Mesenchymal stem cell (in vitro differentiated cells and primary cell): ENCODE results near the gene ZFPM1.
A peak's percentile ranks its signal among the peaks of the same experiment; 100 is the strongest.

Experiments used
- DNase-seq: peaks from one replicate; pipeline ENCODE4 v3.0.0-alpha.2; 2013
- H2AFZ ChIP-seq: one replicate; pipeline ENCODE4 v1.6.1; 2013; ENCODE audit warnings: low read depth, mild to moderate bottlenecking, control low read depth, inconsistent platforms, low read length, moderate library complexity
- H2AK5ac ChIP-seq: 2 replicates; pipeline ENCODE4 v1.6.1; 2013; ENCODE audit warnings: low read length, moderate library complexity, mild to moderate bottlenecking, inconsistent platforms; ENCODE audit not compliant: severe bottlenecking
- H2BK120ac ChIP-seq: one replicate; pipeline ENCODE4 v1.6.1; 2013; ENCODE audit warnings: low read depth, mild to moderate bottlenecking, inconsistent platforms, low read length, moderate library complexity
- H2BK12ac ChIP-seq, 2 experiments: one replicate each; pipeline ENCODE4 v1.6.1; 2013; ENCODE audit warnings: inconsistent platforms in 2 of 2, low read length in 2 of 2, mild to moderate bottlenecking in 2 of 2, moderate library complexity in 2 of 2, control low read depth in 1 of 2
- H2BK15ac ChIP-seq: one replicate; pipeline ENCODE4 v1.6.1; 2013; ENCODE audit warnings: mild to moderate bottlenecking, low read depth, inconsistent platforms; ENCODE audit not compliant: poor library complexity, severe bottlenecking
- H2BK5ac ChIP-seq: 2 replicates; pipeline ENCODE4 v1.6.1; 2013; ENCODE audit warnings: low read depth, mild to moderate bottlenecking, low read length, control low read depth, inconsistent platforms; ENCODE audit not compliant: poor library complexity, severe bottlenecking
- H3K14ac ChIP-seq, 2 experiments: one replicate each; pipeline ENCODE4 v1.6.1; 2013; ENCODE audit warnings: inconsistent platforms in 2 of 2, low read length in 2 of 2, control low read depth in 1 of 2, mild to moderate bottlenecking in 1 of 2, moderate library complexity in 1 of 2
- H3K18ac ChIP-seq, 2 experiments: one replicate each; pipeline ENCODE4 v1.6.1; 2013; ENCODE audit warnings: inconsistent platforms in 2 of 2, low read length in 2 of 2, control low read depth in 1 of 2, low read depth in 1 of 2, mild to moderate bottlenecking in 1 of 2
- H3K23ac ChIP-seq, 2 experiments: one replicate each; pipeline ENCODE4 v1.6.1; 2013; ENCODE audit warnings: inconsistent platforms in 2 of 2, low read length in 2 of 2, mild to moderate bottlenecking in 2 of 2, moderate library complexity in 2 of 2, control low read depth in 1 of 2
- H3K27ac ChIP-seq: 2 replicates; pipeline ENCODE4 v1.5.1; 2013; ENCODE audit warnings: mild to moderate bottlenecking, moderate library complexity, low read length, control low read depth, inconsistent platforms; ENCODE audit not compliant: poor library complexity, severe bottlenecking
- H3K27me3 ChIP-seq, 2 experiments: 2 replicates each; pipeline versions ENCODE4 v1.6.1 to v1.7.0; 2013; ENCODE audit warnings: low read length in 2 of 2, mild to moderate bottlenecking in 2 of 2, moderate library complexity in 2 of 2, control low read depth in 1 of 2, inconsistent platforms in 1 of 2; ENCODE audit not compliant: control insufficient read depth in 1 of 2, insufficient read depth in 1 of 2
- H3K36me3 ChIP-seq, 2 experiments: 2 replicates each; pipeline versions ENCODE4 v1.6.1 to v1.7.0; 2013; ENCODE audit warnings: low read length in 2 of 2, control low read depth in 1 of 2, inconsistent platforms in 1 of 2, low read depth in 1 of 2, mild to moderate bottlenecking in 1 of 2; ENCODE audit not compliant: insufficient read depth in 2 of 2, control insufficient read depth in 1 of 2
- H3K4ac ChIP-seq, 2 experiments: one replicate each; pipeline ENCODE4 v1.6.1; 2013; ENCODE audit warnings: inconsistent platforms in 2 of 2, low read length in 2 of 2, mild to moderate bottlenecking in 2 of 2, moderate library complexity in 2 of 2, control low read depth in 1 of 2, low read depth in 1 of 2
- H3K4me1 ChIP-seq: 2 replicates; pipeline ENCODE4 v1.6.1; 2013; ENCODE audit warnings: low read depth, low read length, control low read depth; ENCODE audit not compliant: control insufficient read depth, insufficient read depth
- H3K4me2 ChIP-seq: 2 replicates; pipeline ENCODE4 v1.6.1; 2013; ENCODE audit warnings: low read length, mild to moderate bottlenecking, inconsistent platforms; ENCODE audit not compliant: poor library complexity, severe bottlenecking
- H3K4me3 ChIP-seq, 2 experiments: 2 replicates each; pipeline versions ENCODE4 v1.5.1 to v1.7.0; 2013; ENCODE audit warnings: low read length in 2 of 2, mild to moderate bottlenecking in 2 of 2, control low read depth in 1 of 2, low read depth in 1 of 2; ENCODE audit not compliant: insufficient read depth in 1 of 2
- H3K79me1 ChIP-seq: replicated peaks from 2 replicates; pipeline ENCODE4 v1.6.1; 2013; ENCODE audit warnings: mild to moderate bottlenecking, control low read depth, low read length, inconsistent platforms; ENCODE audit not compliant: poor library complexity, severe bottlenecking
- H3K9ac ChIP-seq: 2 replicates; pipeline ENCODE4 v1.7.0; 2013; ENCODE audit warnings: mild to moderate bottlenecking, low read length, moderate library complexity
- H3K9me3 ChIP-seq: 2 replicates; pipeline ENCODE4 v1.7.0; 2013; ENCODE audit warnings: mild to moderate bottlenecking, low read length; ENCODE audit not compliant: control insufficient read depth
- H4K8ac ChIP-seq: one replicate; pipeline ENCODE4 v1.6.1; 2013; ENCODE audit warnings: inconsistent platforms, mild to moderate bottlenecking, low read length, moderate library complexity
- H4K91ac ChIP-seq: one replicate; pipeline ENCODE4 v1.6.1; 2013; ENCODE audit warnings: mild to moderate bottlenecking, low read length, inconsistent platforms
- WGBS: methylation state at CpG from one replicate; pipeline ENCODE4 v1.1.7; 2013; ENCODE audit warnings: mixed read lengths; 5-methylcytosine and 5-hydroxymethylcytosine counted together

Gene ZFPM1

GRCh38 chr16:88440686-88441405 is 12.2 kb upstream of the ZFPM1 start:
- H2AK5ac ChIP-seq: no peak overlapping the region
- no peak overlapping the region for H3K27ac ChIP-seq
- no peak overlapping the region for H2BK5ac ChIP-seq
- H4K91ac ChIP-seq: no peak overlapping the region
- H2BK120ac ChIP-seq: no peak overlapping the region
- DNase-seq: no peak
- H3K4ac ChIP-seq: no peak overlapping the region
- H2AFZ ChIP-seq: no peak overlapping the region
- H2BK15ac ChIP-seq: no peak overlapping the region
- peaks cover 14 to 28% of the 10 kb centered on the region in 2 experiments for H3K27me3 ChIP-seq
- no peak overlapping the region for H3K23ac ChIP-seq
- WGBS: 82% methylated on average over 22 of the region's 24 CpGs
- no peaks in the 10 kb centered on the region for H3K79me1 ChIP-seq
- no peak overlapping the region for H3K14ac ChIP-seq
- H3K18ac ChIP-seq: no peak overlapping the region
- H4K8ac ChIP-seq: no peak overlapping the region
- no peak overlapping the region for H3K9ac ChIP-seq
- peaks cover 16% of the 10 kb centered on the region for H3K4me1 ChIP-seq
- H3K4me2 ChIP-seq: no peak overlapping the region
- peaks cover 0 to 9% of the 10 kb centered on the region in 2 experiments for H3K36me3 ChIP-seq
- no peaks in the 10 kb centered on the region for H3K9me3 ChIP-seq
- peak overlapping the region in 1 of 2 experiments; percentile 19 for H3K4me3 ChIP-seq
- no peak overlapping the region for H2BK12ac ChIP-seq

- Histone ChIP-seq H3K18ac (no peak overlapping the region), H4K8ac (no peak overlapping the region), H3K14ac (no peak overlapping the region), H2AK5ac (no peak overlapping the region), H2AFZ (no peak overlapping the region), H3K27ac (no peak overlapping the region), H3K4me2 (no peak overlapping the region), H3K4ac (no peak overlapping the region), H2BK5ac (no peak overlapping the region), H3K4me3 (no peak overlapping the region), H3K23ac (no peak overlapping the region), H3K79me1 (no peaks in the 10 kb centered on the region), H2BK12ac (no peak overlapping the region), H3K4me1 (peaks cover 16% of the 10 kb centered on the region), H2BK120ac (no peak overlapping the region), H2BK15ac (no peak overlapping the region), H3K9ac (no peak overlapping the region), H3K9me3 (no peaks in the 10 kb centered on the region), H3K27me3 (peaks cover 14 to 34% of the 10 kb centered on the region in 2 experiments), H4K91ac (no peak overlapping the region), H3K36me3 (peaks cover 0 to 9% of the 10 kb centered on the region in 2 experiments)
- 91% methylated on average over 14 of the region's 14 CpGs for WGBS
- no peak for DNase-seq
Observed at GRCh38 chr16:88441460-88441859, 11.6 kb upstream of the ZFPM1 start.

- H2AFZ ChIP-seq: no peak overlapping the region
- no peak for DNase-seq
- peak overlapping the region; percentile 11 for H3K9ac ChIP-seq
- no peak overlapping the region for H3K18ac ChIP-seq
- 86% methylated on average over 5 of the region's 9 CpGs for WGBS
- H3K23ac ChIP-seq: no peak overlapping the region
- no peak overlapping the region for H3K4me3 ChIP-seq
- no peaks in the 10 kb centered on the region for H3K9me3 ChIP-seq
- H3K4ac ChIP-seq: no peak overlapping the region
- H2BK15ac ChIP-seq: no peak overlapping the region
- H2BK12ac ChIP-seq: no peak overlapping the region
- no peak overlapping the region for H3K27ac ChIP-seq
- H3K14ac ChIP-seq: no peak overlapping the region
- peaks cover 10% of the 10 kb centered on the region for H3K4me1 ChIP-seq
- H4K8ac ChIP-seq: no peak overlapping the region
- no peak overlapping the region for H2BK5ac ChIP-seq
- peaks cover 0 to 5% of the 10 kb centered on the region in 2 experiments for H3K36me3 ChIP-seq
- no peak overlapping the region for H2AK5ac ChIP-seq
- no peak overlapping the region for H2BK120ac ChIP-seq
- H4K91ac ChIP-seq: no peak overlapping the region
- no peaks in the 10 kb centered on the region for H3K79me1 ChIP-seq
- peaks cover 14 to 43% of the 10 kb centered on the region in 2 experiments for H3K27me3 ChIP-seq
- H3K4me2 ChIP-seq: no peak overlapping the region
Observed at GRCh38 chr16:88442383-88442726, 10.7 kb upstream of the ZFPM1 start.

GRCh38 chr16:88442727-88443576 is 10.1 kb upstream of the ZFPM1 start:
- Histone ChIP-seq H4K91ac (no peak overlapping the region), H3K9ac (peak overlapping the region; percentile 11), H3K79me1 (no peaks in the 10 kb centered on the region), H4K8ac (no peak overlapping the region), H3K18ac (no peak overlapping the region), H3K4me1 (peaks cover 8% of the 10 kb centered on the region), H3K4ac (no peak overlapping the region), H2BK12ac (no peak overlapping the region), H3K23ac (no peak overlapping the region), H2BK5ac (no peak overlapping the region), H3K9me3 (no peaks in the 10 kb centered on the region), H2BK15ac (no peak overlapping the region), H3K14ac (no peak overlapping the region), H2BK120ac (no peak overlapping the region), H3K4me2 (no peak overlapping the region), H3K27ac (no peak overlapping the region), H3K36me3 (peaks cover 0 to 3% of the 10 kb centered on the region in 2 experiments), H2AK5ac (no peak overlapping the region), H3K4me3 (peak overlapping the region in 1 of 2 experiments; percentile 13), H3K27me3 (peaks cover 14 to 49% of the 10 kb centered on the region in 2 experiments), H2AFZ (no peak overlapping the region)
- 42% methylated on average over 38 of the region's 40 CpGs for WGBS
- peak; percentile 68 for DNase-seq
